ENCODE results near the gene PDE10A.

Gene PDE10A

DNA sequence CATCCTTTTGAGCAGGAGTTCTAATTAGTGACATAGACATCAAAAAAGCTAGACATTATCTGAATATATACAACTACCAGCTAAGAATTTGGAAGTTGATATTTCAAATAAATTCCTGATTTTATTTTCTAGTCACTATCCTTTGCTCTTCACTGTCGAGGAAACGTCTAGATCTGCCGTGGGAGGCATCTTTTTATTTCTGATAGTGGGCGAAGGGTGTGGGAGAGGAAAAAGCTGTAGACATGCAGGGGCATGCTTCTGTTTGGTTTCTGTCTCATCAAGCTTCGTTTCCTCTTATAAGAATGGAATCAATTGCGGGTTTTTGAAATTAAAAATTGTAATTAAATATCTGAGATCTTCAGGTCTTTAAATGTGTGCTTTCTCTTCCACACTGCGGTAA is 337.4 kb downstream of the PDE10A start:
- no peak for DNase-seq

DNA sequence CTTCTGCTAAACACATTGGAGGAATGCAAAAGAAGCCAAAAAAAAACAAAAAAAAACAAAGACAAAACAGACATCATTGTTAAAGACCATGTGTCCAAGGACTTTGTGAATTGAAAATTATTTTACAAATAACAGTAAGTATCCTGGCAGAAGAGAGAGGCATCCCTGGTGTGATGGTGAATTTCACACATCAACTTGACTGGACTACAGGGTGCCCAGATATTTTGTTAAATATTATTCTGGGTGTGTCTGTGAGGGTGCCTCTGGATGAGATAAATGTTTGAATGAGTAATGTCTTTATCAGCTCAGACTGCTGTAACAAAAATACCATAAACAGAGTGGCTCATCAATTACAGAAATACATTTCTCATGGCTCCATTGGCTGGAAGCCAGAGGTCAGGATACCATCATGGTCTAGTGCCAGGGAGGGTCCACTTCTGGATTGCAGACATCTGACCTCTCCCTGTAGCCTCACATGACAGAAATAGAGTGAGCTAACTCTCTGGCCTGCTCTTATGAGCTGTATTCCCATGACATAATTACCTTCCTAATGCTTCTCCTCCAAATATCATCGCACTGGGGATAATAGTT is 341.4 kb downstream of the PDE10A start:
- no peak for DNase-seq

DNA sequence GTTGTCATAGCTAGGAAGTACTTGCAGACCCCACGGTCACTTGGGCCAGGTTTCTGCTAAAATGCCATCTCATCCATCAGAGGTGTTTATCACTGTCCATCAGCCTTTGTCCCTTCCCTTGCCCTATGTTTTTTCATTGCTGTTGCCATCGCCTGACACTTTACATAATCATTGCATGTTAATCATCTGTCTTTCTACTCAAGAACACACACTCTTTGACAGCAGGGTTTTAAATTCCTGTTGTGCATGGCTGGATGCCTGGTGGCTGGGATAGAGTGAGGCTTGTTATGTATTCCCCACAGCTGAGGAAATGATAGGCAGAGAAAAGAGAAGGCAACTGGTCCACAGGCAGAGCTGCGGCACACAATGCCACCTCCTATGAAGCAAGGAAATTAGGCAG is 341.9 kb downstream of the PDE10A start:
- no peak for DNase-seq

GRCh38 chr6:165317723-165318122 is 345.3 kb downstream of the PDE10A start:
- DNase-seq = no peak

DNA sequence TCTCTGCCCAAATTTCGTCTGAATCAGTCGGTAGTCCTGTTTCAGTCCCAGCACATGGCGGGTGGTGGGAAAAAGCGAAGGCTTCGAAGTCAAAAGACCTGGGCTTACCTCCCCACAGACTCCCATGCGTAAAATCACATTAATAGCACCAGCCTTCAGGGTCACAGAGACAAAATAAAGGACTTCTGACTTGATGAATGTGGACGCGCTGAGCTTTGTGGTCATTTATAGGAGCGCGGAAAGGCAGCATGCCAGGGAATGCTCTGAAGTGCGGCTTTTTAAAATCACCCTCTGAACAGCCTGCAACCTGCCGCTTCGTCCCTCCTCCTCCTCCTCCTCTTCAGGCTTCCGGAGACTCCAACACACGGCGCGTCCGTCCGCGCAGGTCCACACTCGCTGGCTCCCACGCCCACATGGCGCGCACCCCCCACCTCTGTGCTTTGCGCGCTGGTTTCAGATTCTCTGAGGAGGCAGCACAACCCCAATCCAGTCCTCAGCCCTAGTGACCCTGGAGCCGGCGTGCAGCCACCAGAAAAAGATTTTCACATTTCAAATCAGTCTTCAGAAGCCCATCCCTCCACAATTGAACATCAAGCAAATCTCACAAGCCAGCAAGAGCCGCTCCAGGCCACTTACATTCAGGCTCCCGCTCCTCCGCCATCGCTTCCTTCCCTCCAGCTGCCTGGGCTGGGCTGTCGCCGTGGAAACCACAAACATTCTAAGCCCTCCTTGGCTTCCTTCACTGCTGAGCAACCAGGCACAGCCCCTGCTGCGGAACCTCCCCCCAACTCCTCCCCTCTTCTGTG is 353.9 kb downstream of the PDE10A start, which contains the start of gene C6orf118:
Gene C6orf118 (minus strand): TSS at position 680 of the 806 bp plus-strand sequence. CDS start 19 bp downstream, at position 661.
- peak; percentile 56 for DNase-seq

GRCh38 chr6:165306955-165307354 is 356.1 kb downstream of the PDE10A start:
- DNase-seq = no peak

- DNase-seq = no peak
These were observed 361.4 kb downstream of the PDE10A start for GRCh38 chr6:165301372-165302246.

GRCh38 chr6:165300422-165300936 is 362.6 kb downstream of the PDE10A start:
- no peak for DNase-seq

- no peak for DNase-seq
These were observed 364.2 kb downstream of the PDE10A start for GRCh38 chr6:165298875-165299274.

DNA sequence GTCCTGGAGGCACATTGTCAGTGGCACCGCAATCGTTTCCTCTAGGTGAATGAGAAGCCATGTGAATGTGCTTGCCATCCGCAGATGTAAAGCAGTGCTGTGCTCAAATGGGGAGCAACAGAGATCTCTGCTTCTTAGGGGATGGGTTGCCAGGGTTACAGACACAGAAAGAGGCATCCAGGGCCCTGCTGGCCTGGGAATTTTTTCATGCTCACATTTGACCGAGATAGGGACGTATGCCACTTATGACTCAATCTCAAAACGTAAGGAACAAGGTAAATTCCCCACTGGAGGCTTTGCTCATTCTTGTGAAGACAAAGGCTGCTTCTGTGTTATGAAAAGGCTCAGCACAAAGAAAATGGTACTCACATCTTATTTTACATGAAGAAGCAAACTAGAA is 364.6 kb downstream of the PDE10A start:
- DNase-seq = no peak

DNA sequence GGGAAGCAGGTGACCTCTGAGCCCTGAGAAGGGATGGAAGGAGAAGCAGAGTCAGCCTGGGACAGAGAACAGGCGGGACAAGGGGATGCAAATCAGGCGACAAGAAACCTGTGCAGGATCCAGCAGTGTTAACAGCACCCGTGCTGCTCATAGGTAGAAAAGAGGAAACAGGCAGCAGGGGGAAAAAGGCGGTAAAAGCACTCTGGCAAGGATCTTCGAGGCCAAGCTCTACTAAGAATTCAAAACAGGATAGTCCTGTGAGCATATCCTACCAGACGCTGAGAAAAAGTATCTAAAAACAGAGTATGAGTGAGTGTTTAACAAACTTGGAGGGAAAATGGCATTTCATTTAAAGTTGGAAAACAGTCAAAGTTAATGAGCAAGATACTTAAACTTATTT is 370.4 kb downstream of the PDE10A start:
- DNase-seq = no peak

Measured in fibroblast of upper back skin (primary cell).